ENCODE data around the gene NPAS1.
"Not testable (repeated sequence)": the region's sequence is repeated elsewhere in the genome, so short reads cannot be mapped to it uniquely, and the experiment has no call there.

NPAS1 gene

DNA sequence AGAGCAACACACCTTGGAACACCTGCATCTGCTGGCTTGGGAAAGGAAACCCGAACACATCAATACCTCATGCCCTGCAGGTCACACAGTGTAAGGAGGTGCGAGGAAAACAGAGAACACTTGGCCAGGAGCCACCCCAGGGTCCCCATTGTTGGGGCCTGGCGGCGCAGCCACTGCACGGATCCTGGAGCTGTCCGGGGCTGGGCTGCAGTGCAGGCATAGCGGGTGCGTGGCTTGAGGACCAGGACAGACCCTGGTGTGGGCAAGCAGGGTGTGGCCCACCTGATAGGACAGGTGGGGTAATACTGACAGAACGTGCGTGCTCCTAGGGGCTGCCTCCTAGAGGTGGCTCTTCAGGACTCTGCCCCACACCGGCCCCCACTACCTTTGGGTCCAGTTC is 45.6 kb downstream of the NPAS1 start:
- peaks cover 0 to 3% of the 10 kb centered on the region in 2 donors for H3K4me1 Mint-ChIP-seq
- ATAC-seq (replicated peaks) (no peak), DNase-seq (no peak)
- H3K27me3 Mint-ChIP-seq: no peaks in the 10 kb centered on the region
- no peak overlapping the region for H3K4me3 Mint-ChIP-seq
- H3K36me3 Mint-ChIP-seq: peaks cover 22 to 49% of the 10 kb centered on the region in 2 donors
- H3K9me3 Mint-ChIP-seq: no peaks in the 10 kb centered on the region
- peak overlapping the region; percentile 71 for H3K27ac Mint-ChIP-seq

DNA sequence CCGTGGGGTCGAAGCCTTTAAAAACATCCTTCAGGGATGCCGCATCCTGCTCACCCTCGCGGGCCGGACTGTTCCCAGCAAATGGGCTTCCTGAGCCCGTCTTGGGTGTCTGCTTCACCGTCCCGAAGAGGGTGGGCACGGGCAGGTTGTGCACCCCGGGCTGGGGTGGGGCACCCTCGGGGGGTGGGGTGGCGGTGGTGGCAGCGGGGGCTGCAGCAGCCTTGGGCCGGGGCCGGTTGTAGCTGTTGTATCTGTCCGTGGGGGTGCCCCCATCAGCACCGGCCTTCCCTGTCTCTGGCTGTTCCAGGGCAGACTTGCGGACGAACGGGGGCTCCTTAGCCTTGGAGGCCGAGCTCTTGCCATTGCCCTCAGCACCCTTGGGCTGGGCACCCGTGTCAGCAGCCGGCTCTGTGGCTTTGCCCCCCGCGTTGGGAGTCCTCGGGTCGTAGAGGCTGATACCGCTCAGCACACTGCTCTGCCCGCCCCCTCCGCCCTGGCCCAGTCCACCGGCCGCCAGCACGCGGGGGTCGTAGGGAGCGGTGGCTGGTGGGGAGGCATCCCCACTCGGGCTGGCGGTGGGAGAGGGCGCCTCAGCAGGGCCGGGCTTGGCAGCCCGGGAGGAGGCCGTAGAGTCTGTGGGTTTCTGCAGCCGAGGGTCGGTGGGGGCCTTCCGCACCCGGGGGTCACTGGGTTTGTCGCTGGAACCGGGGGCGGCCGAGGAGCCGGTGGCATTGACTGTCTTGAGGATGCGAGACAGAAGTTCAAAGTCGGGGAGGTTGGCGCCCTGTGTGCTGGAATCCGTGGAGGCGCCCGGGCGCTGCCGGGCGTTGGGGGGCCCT is 47.0 kb downstream of the NPAS1 start:
- Mint-ChIP-seq H3K4me1 (peaks cover 0 to 3% of the 10 kb centered on the region in 2 donors), H3K27me3 (no peaks in the 10 kb centered on the region), H3K36me3 (peaks cover 28 to 61% of the 10 kb centered on the region in 2 donors), H3K27ac (peak overlapping the region; percentile 79), H3K9me3 (no peaks in the 10 kb centered on the region), H3K4me3 (no peak overlapping the region)
- DNase-seq: no peak
- no peak for ATAC-seq (replicated peaks)

DNA sequence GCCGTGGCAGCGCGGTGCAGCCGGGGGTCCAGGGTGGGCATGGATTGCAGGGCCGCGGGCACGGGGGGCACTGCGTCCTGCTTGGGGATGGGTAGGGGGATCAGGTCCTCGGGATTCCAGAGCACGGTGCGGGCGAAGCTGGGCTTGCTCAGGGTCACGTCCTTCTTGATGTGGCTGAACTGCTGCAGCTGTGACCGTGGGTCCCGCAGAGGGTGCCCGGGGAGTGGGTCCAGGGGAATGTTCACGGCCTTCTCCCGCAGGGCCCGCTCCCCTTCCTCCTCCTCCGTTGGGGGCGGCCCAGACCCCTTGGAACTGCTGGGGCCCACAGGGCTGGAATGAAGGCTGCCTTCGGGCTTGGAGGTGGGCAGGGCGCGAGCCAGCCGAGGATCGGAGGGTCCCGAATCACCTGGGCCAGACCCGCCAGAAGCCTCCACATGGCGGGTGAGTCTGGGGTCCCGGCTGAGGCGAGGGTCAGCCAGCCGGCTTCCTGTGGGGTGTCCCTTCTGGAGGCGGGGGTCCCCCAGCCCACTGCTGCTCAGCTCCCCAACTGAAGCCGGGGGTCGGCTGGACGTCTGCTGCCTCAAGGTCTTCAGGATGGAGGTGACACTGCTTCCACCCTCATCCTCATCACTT is 47.7 kb downstream of the NPAS1 start:
- Mint-ChIP-seq H3K4me1 (peaks cover 0 to 3% of the 10 kb centered on the region in 2 donors), H3K36me3 (peaks cover 32 to 60% of the 10 kb centered on the region in 2 donors), H3K4me3 (no peak overlapping the region), H3K27me3 (no peaks in the 10 kb centered on the region), H3K9me3 (no peaks in the 10 kb centered on the region), H3K27ac (no peak overlapping the region)
- DNase-seq: no peak
- no peak for ATAC-seq (replicated peaks)

DNA sequence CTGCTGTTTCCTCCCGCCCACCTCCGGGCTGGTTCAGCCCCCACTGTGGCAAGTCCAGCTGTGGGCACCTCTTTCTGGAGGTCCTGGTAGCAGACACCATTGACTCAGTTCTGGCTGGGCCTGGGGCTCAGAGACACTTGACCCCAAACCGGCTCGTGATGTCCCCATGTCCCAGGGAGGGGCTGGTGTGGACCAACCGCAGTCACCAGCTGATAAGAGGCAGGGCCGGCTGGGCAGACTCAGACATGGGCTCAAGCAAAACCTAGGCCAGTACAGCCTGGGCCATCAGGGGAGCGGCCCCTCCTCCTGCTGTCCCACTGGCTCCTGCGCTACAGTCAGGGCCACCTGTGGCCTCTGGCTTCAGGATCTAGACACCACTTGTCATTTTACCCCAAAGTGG is 48.6 kb downstream of the NPAS1 start:
- Mint-ChIP-seq H3K9me3 (no peaks in the 10 kb centered on the region), H3K4me1 (peaks cover 0 to 3% of the 10 kb centered on the region in 2 donors), H3K27ac (peak overlapping the region; percentile 9), H3K4me3 (no peak overlapping the region), H3K36me3 (peaks cover 32 to 61% of the 10 kb centered on the region in 2 donors), H3K27me3 (no peaks in the 10 kb centered on the region)
- no peak for ATAC-seq (replicated peaks)
- DNase-seq: no peak

DNA sequence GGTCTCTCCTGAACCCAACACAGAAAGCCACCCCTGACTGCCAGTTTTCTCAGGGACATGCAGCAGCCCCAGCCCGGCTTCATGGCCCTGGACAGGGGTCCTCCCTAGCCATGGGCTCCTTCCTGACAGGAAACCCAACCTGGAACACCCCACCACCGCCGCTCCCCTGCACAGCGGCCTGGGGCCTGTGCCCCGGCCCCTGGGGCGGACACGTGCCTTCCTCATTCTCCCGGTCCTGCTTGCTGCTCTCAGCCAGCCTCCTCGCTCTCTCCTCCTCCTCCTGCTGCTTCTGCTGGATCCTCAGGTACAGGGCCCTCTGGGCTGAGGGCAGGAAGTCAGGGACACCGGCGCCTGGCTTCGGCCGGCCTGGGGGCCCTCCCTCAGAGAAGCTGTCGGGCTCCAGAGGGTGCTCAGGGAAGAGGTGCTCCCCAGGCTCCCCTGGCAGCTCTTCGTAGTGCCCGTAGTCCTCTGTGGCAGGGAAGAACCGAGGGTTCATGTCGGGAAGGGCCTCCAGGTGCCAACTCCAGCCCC is 49.3 kb downstream of the NPAS1 start:
- peak overlapping the region; percentile 44 for H3K27ac Mint-ChIP-seq
- no peaks in the 10 kb centered on the region for H3K27me3 Mint-ChIP-seq
- H3K9me3 Mint-ChIP-seq: no peaks in the 10 kb centered on the region
- peaks cover 30 to 61% of the 10 kb centered on the region in 2 donors for H3K36me3 Mint-ChIP-seq
- DNase-seq: no peak
- H3K4me1 Mint-ChIP-seq: peaks cover 3% of the 10 kb centered on the region in 2 donors
- H3K4me3 Mint-ChIP-seq: no peak overlapping the region
- no peak for ATAC-seq (replicated peaks)

DNA sequence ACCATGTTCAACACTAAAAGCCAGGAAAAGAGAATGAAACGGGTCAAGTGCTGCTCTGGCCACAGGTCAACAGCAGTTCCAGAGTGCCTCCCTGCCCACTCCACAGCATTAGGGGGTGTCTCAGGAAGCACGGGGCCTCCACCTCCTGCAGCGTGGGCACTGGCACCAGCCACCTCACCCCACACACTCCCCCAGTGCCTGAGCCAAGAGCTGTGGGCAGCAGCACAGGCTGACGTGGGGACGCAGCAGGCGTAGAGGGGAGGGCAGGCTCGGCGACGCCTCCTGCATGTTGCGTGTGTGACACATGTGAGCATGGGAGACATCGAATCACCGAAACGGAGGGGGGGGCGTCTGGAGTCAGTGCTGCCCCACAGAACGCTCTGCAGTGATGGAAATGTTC is 50.2 kb downstream of the NPAS1 start:
- H3K9me3 Mint-ChIP-seq: no peaks in the 10 kb centered on the region
- peaks cover 30 to 62% of the 10 kb centered on the region in 2 donors for H3K36me3 Mint-ChIP-seq
- H3K4me3 Mint-ChIP-seq: no peak overlapping the region
- no peak overlapping the region for H3K27ac Mint-ChIP-seq
- H3K27me3 Mint-ChIP-seq: no peaks in the 10 kb centered on the region
- no peak for DNase-seq
- H3K4me1 Mint-ChIP-seq: peaks cover 3 to 4% of the 10 kb centered on the region in 2 donors
- no peak for ATAC-seq (replicated peaks)

DNA sequence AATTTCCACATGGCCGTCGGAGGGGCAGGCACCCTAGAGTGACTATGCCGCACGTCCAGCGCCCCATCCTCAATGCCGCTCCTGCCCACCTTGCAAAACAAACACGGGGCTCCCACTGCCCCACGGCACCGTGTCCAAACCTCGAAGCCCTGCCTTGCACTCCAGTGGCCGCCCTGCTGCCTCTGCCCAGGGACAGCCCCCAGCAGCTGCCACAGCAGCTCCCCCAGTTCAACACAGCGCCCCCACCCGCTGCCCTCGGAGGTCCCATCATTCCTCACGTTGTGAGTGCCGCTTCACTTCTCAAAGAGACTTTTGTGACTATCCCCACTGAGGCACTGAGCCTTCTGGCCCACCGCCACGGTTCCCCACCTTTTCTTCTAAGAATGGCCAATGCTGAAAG is 51.1 kb downstream of the NPAS1 start:
- H3K9me3 Mint-ChIP-seq: no peaks in the 10 kb centered on the region
- DNase-seq (no peak), ATAC-seq (replicated peaks) (no peak)
- no peak overlapping the region for H3K4me3 Mint-ChIP-seq
- H3K27me3 Mint-ChIP-seq: no peaks in the 10 kb centered on the region
- peaks cover 7 to 13% of the 10 kb centered on the region in 2 donors for H3K4me1 Mint-ChIP-seq
- H3K27ac Mint-ChIP-seq: no peak overlapping the region
- H3K36me3 Mint-ChIP-seq: peaks cover 35 to 64% of the 10 kb centered on the region in 2 donors

DNA sequence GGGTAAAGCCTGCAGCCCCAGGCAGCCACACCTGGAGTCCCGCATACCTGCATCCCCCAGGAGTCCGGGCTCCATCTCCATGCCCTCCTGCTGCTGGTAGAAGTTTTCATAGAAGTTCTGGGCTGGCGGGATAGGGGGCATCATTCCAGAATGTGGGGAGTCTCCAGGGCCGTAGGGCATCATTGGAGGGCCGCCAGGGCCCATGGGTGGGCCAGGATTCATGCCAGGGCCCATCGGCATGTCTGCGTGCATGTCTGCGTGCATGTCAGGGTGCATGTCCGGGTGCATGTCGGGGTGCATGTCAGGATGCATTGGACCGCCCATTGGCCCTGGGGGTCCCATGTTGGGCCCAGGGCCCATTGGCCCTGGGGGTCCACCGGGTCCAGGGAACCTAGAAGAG is 52.1 kb downstream of the NPAS1 start:
- Mint-ChIP-seq H3K27ac (peak overlapping the region; percentile 5), H3K4me3 (no peak overlapping the region), H3K9me3 (no peaks in the 10 kb centered on the region), H3K27me3 (no peaks in the 10 kb centered on the region), H3K36me3 (peaks cover 32 to 64% of the 10 kb centered on the region in 2 donors), H3K4me1 (peaks cover 7 to 14% of the 10 kb centered on the region in 2 donors)
- no peak for ATAC-seq (replicated peaks)
- DNase-seq: no peak

DNA sequence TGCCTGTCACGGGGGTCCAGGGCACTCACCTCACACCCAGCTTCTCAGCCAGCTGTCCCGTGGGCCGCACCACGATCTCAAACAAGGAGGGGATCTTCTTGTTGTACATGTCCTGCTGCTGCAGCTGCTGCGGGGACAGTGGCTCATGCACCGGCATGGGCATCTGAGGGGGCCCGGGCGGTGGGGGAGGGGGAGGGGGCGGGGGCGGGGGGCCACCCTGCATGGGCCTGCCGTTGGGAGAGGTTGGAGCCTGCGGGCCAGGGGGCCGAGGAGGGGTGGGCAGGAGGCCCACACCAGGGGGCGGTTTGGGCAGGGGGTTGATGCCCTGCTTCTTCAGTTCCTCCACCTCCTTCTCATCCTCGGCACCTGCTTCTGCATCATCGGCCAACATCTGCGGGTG is 52.7 kb downstream of the NPAS1 start:
- Mint-ChIP-seq H3K4me1 (peaks cover 7 to 14% of the 10 kb centered on the region in 2 donors), H3K9me3 (no peaks in the 10 kb centered on the region), H3K27ac (no peak overlapping the region), H3K36me3 (peaks cover 32 to 65% of the 10 kb centered on the region in 2 donors), H3K4me3 (no peak overlapping the region), H3K27me3 (no peaks in the 10 kb centered on the region)
- ATAC-seq (replicated peaks) (no peak), DNase-seq (no peak)

DNA sequence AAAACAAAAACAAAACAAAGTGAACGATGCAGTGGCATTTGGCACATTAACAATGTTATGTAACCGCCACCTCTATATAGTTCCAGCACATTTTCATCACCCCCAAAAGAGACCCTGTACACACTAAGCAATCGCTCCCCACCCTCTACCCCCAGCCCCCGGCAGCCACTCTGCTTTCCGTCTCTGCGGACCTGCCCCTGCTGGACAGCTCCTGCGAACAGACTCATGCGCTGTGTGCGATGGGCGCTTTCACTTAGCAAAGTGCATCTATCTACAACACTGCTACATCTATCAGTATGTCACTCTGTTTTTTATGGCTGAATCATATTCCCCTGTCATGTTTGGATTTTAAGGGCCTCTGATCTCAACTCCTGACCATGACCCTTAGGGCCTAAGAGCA is 53.9 kb downstream of the NPAS1 start:
- DNase-seq: no peak
- Mint-ChIP-seq H3K36me3 (peaks cover 29 to 62% of the 10 kb centered on the region in 2 donors), H3K4me3 (no peak overlapping the region), H3K9me3 (no peaks in the 10 kb centered on the region), H3K27me3 (no peaks in the 10 kb centered on the region), H3K4me1 (peaks cover 7 to 14% of the 10 kb centered on the region in 2 donors), H3K27ac (no peak overlapping the region)
- ATAC-seq (replicated peaks): no peak

DNA sequence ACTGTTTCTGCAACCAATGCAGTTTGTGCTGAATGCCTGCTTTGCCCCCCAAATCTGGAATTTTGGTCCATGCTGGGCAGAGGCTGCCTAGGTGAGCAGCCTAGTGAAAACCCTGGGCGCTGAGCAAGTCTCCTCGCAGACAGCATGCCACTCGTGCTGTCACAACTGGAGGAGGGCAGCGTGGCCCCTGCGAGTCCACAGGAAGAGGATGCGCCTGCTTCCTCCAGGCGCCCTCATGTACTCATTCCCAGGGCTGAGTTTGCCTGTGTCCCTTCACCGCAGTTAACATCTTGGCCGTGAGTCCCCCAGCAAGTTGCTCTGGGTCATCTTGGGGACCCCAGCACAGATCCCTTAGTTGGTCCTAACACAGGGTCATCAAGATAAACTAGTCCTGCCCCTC is 55.0 kb downstream of the NPAS1 start:
- H3K4me3 Mint-ChIP-seq: no peak overlapping the region
- H3K27me3 Mint-ChIP-seq: no peaks in the 10 kb centered on the region
- DNase-seq (no peak), ATAC-seq (replicated peaks) (no peak)
- no peaks in the 10 kb centered on the region for H3K9me3 Mint-ChIP-seq
- no peak overlapping the region for H3K27ac Mint-ChIP-seq
- H3K36me3 Mint-ChIP-seq: peaks cover 25 to 55% of the 10 kb centered on the region in 2 donors
- peaks cover 5 to 14% of the 10 kb centered on the region in 2 donors for H3K4me1 Mint-ChIP-seq

DNA sequence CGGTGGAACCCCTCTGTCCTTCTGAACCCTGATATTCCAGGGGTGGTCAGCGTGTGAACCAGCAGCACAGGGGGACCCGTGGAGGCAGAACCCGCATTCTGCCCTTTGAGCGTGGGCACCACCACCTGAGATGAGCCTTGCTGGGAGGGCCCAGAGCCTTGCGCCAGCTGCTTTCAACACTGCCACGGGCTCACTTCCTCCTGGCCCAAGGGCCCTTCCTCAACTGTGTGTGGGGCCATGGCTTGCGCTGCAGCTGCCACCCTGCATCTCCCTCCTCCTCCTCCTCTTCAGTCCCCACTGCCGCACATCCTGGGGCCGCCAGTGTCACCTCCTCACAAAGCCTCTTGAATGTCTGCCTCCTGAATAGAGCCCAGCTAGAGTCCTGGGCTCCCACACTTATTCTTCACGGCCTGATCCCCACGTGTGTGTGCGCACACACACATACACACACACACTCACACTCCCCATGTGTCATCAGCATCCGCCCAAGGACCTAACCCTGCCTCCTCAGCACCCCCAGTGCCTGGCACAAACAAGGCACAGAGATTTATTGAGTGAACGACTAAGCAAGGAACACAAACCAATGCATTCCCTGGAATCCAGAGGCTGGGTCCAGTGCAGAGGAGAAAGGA is 55.7 kb downstream of the NPAS1 start:
- H3K27ac Mint-ChIP-seq: peak overlapping the region; percentile 81

DNA sequence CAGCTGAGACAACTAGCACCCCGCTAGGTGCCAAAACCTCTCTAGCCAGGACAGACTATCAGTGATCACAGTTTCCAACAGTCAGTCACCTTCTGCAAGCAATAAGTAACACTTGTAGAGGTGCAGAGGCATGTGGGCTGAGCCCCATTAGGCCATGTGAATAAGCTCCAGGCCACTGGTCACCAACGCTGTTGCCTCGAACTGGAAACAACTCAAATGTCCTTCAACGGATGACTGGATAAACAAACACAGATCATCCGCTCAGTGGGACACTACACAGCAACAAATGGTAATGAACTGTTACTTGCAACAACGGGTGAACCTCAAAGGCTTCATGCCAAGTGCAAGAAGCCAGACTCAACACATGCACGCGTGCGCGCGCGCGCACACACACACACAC is 56.3 kb downstream of the NPAS1 start:
- Mint-ChIP-seq H3K36me3 (peaks cover 27 to 50% of the 10 kb centered on the region in 2 donors), H3K27me3 (no peaks in the 10 kb centered on the region), H3K4me1 (peaks cover 5 to 20% of the 10 kb centered on the region in 2 donors), H3K9me3 (no peaks in the 10 kb centered on the region), H3K4me3 (no peak overlapping the region), H3K27ac (no peak overlapping the region)
- ATAC-seq (replicated peaks) (no peak), DNase-seq (no peak)

More for the DNA sequence above, 55.7 kb downstream of the NPAS1 start:
- Mint-ChIP-seq H3K9me3 (no peaks in the 10 kb centered on the region), H3K27me3 (no peaks in the 10 kb centered on the region), H3K4me3 (no peak overlapping the region), H3K36me3 (peaks cover 26 to 52% of the 10 kb centered on the region in 2 donors), H3K4me1 (peaks cover 5 to 17% of the 10 kb centered on the region in 2 donors)
- DNase-seq (no peak), ATAC-seq (replicated peaks) (peak in 1 of 2 donors; percentile 28)

DNA sequence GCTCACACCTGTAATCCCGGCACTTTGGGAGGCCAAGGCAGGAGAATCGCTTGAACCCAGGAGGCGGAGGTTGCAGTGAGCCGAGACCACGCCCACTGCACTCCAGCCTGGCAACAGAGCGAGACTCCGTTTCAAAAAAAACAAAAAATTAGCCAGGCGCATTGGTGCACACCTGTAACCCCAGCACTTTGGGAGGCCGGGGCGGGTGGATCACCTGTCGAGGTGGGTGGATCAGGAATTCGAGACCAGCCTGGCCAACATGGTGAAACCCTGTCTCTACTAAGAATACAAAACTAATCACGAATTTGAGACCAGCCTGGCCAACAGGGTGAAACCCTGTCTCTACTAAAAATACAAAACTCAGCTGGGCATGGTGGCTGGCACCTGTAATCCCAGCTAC is 58.7 kb downstream of the NPAS1 start:
- H3K27me3 Mint-ChIP-seq; H3K27ac Mint-ChIP-seq; ATAC-seq (replicated peaks); H3K4me3 Mint-ChIP-seq; DNase-seq; H3K9me3 Mint-ChIP-seq: not testable (repeated sequence)
- Mint-ChIP-seq H3K4me1 (peaks cover 5 to 20% of the 10 kb centered on the region in 2 donors), H3K36me3 (peaks cover 24 to 48% of the 10 kb centered on the region in 2 donors)

Data from stimulated activated naive B cell treated with anti-CD40 and anti-IgM and Interleukin-4, amounts not matched to agents 10 μg/mL and 1 μg/mL and 100 μg/mL, for 72 hours (primary cell).